Neuronal stem cell (in vitro differentiated cells): Measurements from ENCODE around the gene SNAP25.

ENCODE experiments used
- DNase-seq: peaks from one replicate; pipeline ENCODE4 v3.0.0-alpha.2; 2013; ENCODE audit warnings: low spot score
- H2AFZ ChIP-seq: one replicate; pipeline ENCODE4 v1.6.1; 2013; ENCODE audit warnings: mild to moderate bottlenecking, low read length, inconsistent platforms
- H2AK5ac ChIP-seq: 2 replicates; pipeline ENCODE4 v1.6.1; 2013; ENCODE audit warnings: low read depth, mild to moderate bottlenecking, inconsistent platforms, low read length, moderate library complexity, mixed read lengths
- H2BK120ac ChIP-seq: 2 replicates; pipeline ENCODE4 v1.6.1; 2013; ENCODE audit warnings: low read depth, mild to moderate bottlenecking, inconsistent platforms, low read length, moderate library complexity, mixed read lengths
- H2BK12ac ChIP-seq: one replicate; pipeline ENCODE4 v1.6.1; 2013; ENCODE audit warnings: low read length, inconsistent platforms
- H2BK15ac ChIP-seq: 2 replicates; pipeline ENCODE4 v1.6.1; 2013; ENCODE audit warnings: mild to moderate bottlenecking, low read length, inconsistent platforms, mixed read lengths
- H2BK5ac ChIP-seq: one replicate; pipeline ENCODE4 v1.6.1; 2013; ENCODE audit warnings: inconsistent platforms, mild to moderate bottlenecking, low read length, moderate library complexity
- H3K14ac ChIP-seq: one replicate; pipeline ENCODE4 v1.6.1; 2013; ENCODE audit warnings: low read length, inconsistent platforms
- H3K18ac ChIP-seq: 2 replicates; pipeline ENCODE4 v1.6.1; 2013; ENCODE audit warnings: low read length, inconsistent platforms
- H3K23ac ChIP-seq: 2 replicates; pipeline ENCODE4 v1.6.1; 2013; ENCODE audit warnings: low read depth, mild to moderate bottlenecking, mixed read lengths, low read length, inconsistent platforms; ENCODE audit not compliant: poor library complexity
- H3K27ac ChIP-seq: replicated peaks from 3 replicates; pipeline ENCODE4 v1.5.1; 2013; ENCODE audit warnings: low read length, inconsistent platforms
- H3K27me3 ChIP-seq, 3 experiments: 2 replicates each; pipeline ENCODE4 v1.6.1; 2013; ENCODE audit warnings: low read length in 3 of 3, mild to moderate bottlenecking in 2 of 3, inconsistent platforms in 1 of 3, low read depth in 1 of 3, mixed read lengths in 1 of 3, moderate library complexity in 1 of 3; ENCODE audit not compliant: control insufficient read depth in 3 of 3, insufficient read depth in 3 of 3
- H3K36me3 ChIP-seq, 2 donors: replicated peaks in 1 of 2; 2 replicates each; pipeline ENCODE4 v1.6.1; 2013; ENCODE audit warnings: low read length in 2 of 2; ENCODE audit not compliant: control insufficient read depth in 2 of 2, insufficient read depth in 2 of 2
- H3K4ac ChIP-seq: 2 replicates; pipeline ENCODE4 v1.6.1; 2013; ENCODE audit warnings: inconsistent platforms, mild to moderate bottlenecking, low read length, moderate library complexity
- H3K4me1 ChIP-seq, 2 donors: 1 replicate in 1 of 2; 2 replicates in 1 of 2; pipeline ENCODE4 v1.6.1; 2013; ENCODE audit warnings: low read length in 2 of 2, low read depth in 1 of 2; ENCODE audit not compliant: control insufficient read depth in 2 of 2, insufficient read depth in 1 of 2
- H3K4me2 ChIP-seq: one replicate; pipeline ENCODE4 v1.6.1; 2013; ENCODE audit warnings: mild to moderate bottlenecking, low read length, inconsistent platforms; ENCODE audit not compliant: insufficient read depth, poor library complexity, severe bottlenecking
- H3K4me3 ChIP-seq, 2 donors: 2 replicates each; pipeline ENCODE4 v1.5.1; 2013; ENCODE audit warnings: low read length in 2 of 2, mild to moderate bottlenecking in 2 of 2, inconsistent platforms in 1 of 2, moderate library complexity in 1 of 2
- H3K79me1 ChIP-seq: one replicate; pipeline ENCODE4 v1.6.1; 2013; ENCODE audit warnings: low read depth, mild to moderate bottlenecking, inconsistent platforms, low read length, moderate library complexity
- H3K9ac ChIP-seq: one replicate; pipeline ENCODE4 v1.6.1; 2013; ENCODE audit warnings: mild to moderate bottlenecking, low read depth, low read length, inconsistent platforms; ENCODE audit not compliant: poor library complexity
- H3K9me3 ChIP-seq, 2 donors: replicated peaks in 1 of 2; 2 replicates each; pipeline versions ENCODE3 to v1.6.1; 2013; ENCODE audit warnings: low read length in 2 of 2, mild to moderate bottlenecking in 2 of 2, inconsistent platforms in 1 of 2, low read depth in 1 of 2, mixed read lengths in 1 of 2, moderate library complexity in 1 of 2; ENCODE audit not compliant: control insufficient read depth in 2 of 2, insufficient read depth in 1 of 2
- H4K8ac ChIP-seq: one replicate; pipeline ENCODE4 v1.6.1; 2013; ENCODE audit warnings: low read depth, mild to moderate bottlenecking, inconsistent platforms, low read length, moderate library complexity
- H4K91ac ChIP-seq: one replicate; pipeline ENCODE4 v1.6.1; 2013; ENCODE audit warnings: low read length, low read depth, mild to moderate bottlenecking, inconsistent platforms; ENCODE audit not compliant: poor library complexity
- WGBS, 2 donors: extraction: QIAGEN DNeasy Blood & Tissue Kit; methylation state at CpG; one replicate each; pipeline ENCODE4 v1.1.7; 2013; ENCODE audit warnings: missing lambda C conversion rate in 2 of 2, mixed read lengths in 1 of 2; ENCODE audit not compliant: insufficient read length in 2 of 2, insufficient replicate concordance in 1 of 2; ENCODE audit errors: extremely low coverage in 2 of 2; 5-methylcytosine and 5-hydroxymethylcytosine counted together

SNAP25 gene

GRCh38 chr20:10319855-10320254 lies 101.2 kb downstream of the SNAP25 start:
- H3K4me2 ChIP-seq: no peak overlapping the region
- H3K9me3 ChIP-seq: peaks cover 3 to 6% of the 10 kb centered on the region in 2 donors
- no peak overlapping the region for H3K14ac ChIP-seq
- H3K36me3 ChIP-seq: no peaks in the 10 kb centered on the region
- no peak overlapping the region for H3K4ac ChIP-seq
- no peak overlapping the region for H3K23ac ChIP-seq
- no peak overlapping the region for H2AFZ ChIP-seq
- H3K4me1 ChIP-seq: peaks cover 0 to 6% of the 10 kb centered on the region in 2 donors
- H2BK120ac ChIP-seq: no peak overlapping the region
- no peak overlapping the region for H3K18ac ChIP-seq
- no peak overlapping the region for H2BK15ac ChIP-seq
- no peak overlapping the region for H4K91ac ChIP-seq
- H3K79me1 ChIP-seq: no peaks in the 10 kb centered on the region
- H2BK5ac ChIP-seq: no peak overlapping the region
- no peak for DNase-seq
- H2BK12ac ChIP-seq: no peak overlapping the region
- H3K27me3 ChIP-seq: peaks cover 0 to 3% (median 0%) of the 10 kb centered on the region in 3 experiments
- no peak overlapping the region for H3K4me3 ChIP-seq
- H4K8ac ChIP-seq: no peak overlapping the region
- H3K27ac ChIP-seq: no peak overlapping the region
- WGBS, 2 donors: no CpG with 5 or more reads among the region's 4 CpGs
- H3K9ac ChIP-seq: no peak overlapping the region
- H2AK5ac ChIP-seq: no peak overlapping the region

GRCh38 chr20:10321138-10321717 lies 102.6 kb downstream of the SNAP25 start:
- no peak overlapping the region for H3K23ac ChIP-seq
- no peak overlapping the region for H2BK15ac ChIP-seq
- no peak overlapping the region for H2BK5ac ChIP-seq
- H3K14ac ChIP-seq: no peak overlapping the region
- H2AK5ac ChIP-seq: no peak overlapping the region
- H3K4me1 ChIP-seq: peaks cover 0 to 1% of the 10 kb centered on the region in 2 donors
- H2AFZ ChIP-seq: no peak overlapping the region
- H2BK12ac ChIP-seq: no peak overlapping the region
- H4K91ac ChIP-seq: no peak overlapping the region
- no peak for DNase-seq
- peaks cover 0 to 3% (median 0%) of the 10 kb centered on the region in 3 experiments for H3K27me3 ChIP-seq
- peaks cover 3 to 6% of the 10 kb centered on the region in 2 donors for H3K9me3 ChIP-seq
- no peak overlapping the region for H4K8ac ChIP-seq
- H3K9ac ChIP-seq: no peak overlapping the region
- no peak overlapping the region for H3K18ac ChIP-seq
- no peaks in the 10 kb centered on the region for H3K79me1 ChIP-seq
- H3K4ac ChIP-seq: no peak overlapping the region
- H3K27ac ChIP-seq: no peak overlapping the region
- H3K4me3 ChIP-seq: no peak overlapping the region
- H3K36me3 ChIP-seq: no peaks in the 10 kb centered on the region
- H3K4me2 ChIP-seq: no peak overlapping the region
- no peak overlapping the region for H2BK120ac ChIP-seq

GRCh38 chr20:10322073-10323012 lies 103.7 kb downstream of the SNAP25 start:
- H2BK5ac ChIP-seq: no peak overlapping the region
- no peak overlapping the region for H4K91ac ChIP-seq
- H3K18ac ChIP-seq: peak overlapping the region; percentile 15
- peaks cover 0 to 1% of the 10 kb centered on the region in 2 donors for H3K4me1 ChIP-seq
- H3K4me2 ChIP-seq: no peak overlapping the region
- no peaks in the 10 kb centered on the region for H3K79me1 ChIP-seq
- no peak overlapping the region for H3K9ac ChIP-seq
- no peaks in the 10 kb centered on the region for H3K36me3 ChIP-seq
- H4K8ac ChIP-seq: no peak overlapping the region
- H3K4me3 ChIP-seq: no peak overlapping the region
- H3K14ac ChIP-seq: no peak overlapping the region
- H3K4ac ChIP-seq: no peak overlapping the region
- no peak overlapping the region for H2AFZ ChIP-seq
- peaks cover 0 to 3% (median 0%) of the 10 kb centered on the region in 3 experiments for H3K27me3 ChIP-seq
- H3K27ac ChIP-seq: no peak overlapping the region
- no peak overlapping the region for H2AK5ac ChIP-seq
- H3K9me3 ChIP-seq: peaks cover 0 to 3% of the 10 kb centered on the region in 2 donors
- H3K23ac ChIP-seq: no peak overlapping the region
- H2BK15ac ChIP-seq: no peak overlapping the region
- no peak for DNase-seq
- no CpG with 5 or more reads among the region's 6 CpGs for WGBS, 2 donors
- H2BK12ac ChIP-seq: no peak overlapping the region
- H2BK120ac ChIP-seq: no peak overlapping the region

GRCh38 chr20:10323729-10324128 lies 105.1 kb downstream of the SNAP25 start:
- H2BK15ac ChIP-seq: no peak overlapping the region
- no peak overlapping the region for H2AFZ ChIP-seq
- no peaks in the 10 kb centered on the region for H3K79me1 ChIP-seq
- H3K9ac ChIP-seq: no peak overlapping the region
- no peaks in the 10 kb centered on the region for H3K9me3 ChIP-seq
- peaks cover 0 to 3% (median 0%) of the 10 kb centered on the region in 3 experiments for H3K27me3 ChIP-seq
- no peak overlapping the region for H3K4me2 ChIP-seq
- H3K4me1 ChIP-seq: peaks cover 0 to 1% of the 10 kb centered on the region in 2 donors
- no peaks in the 10 kb centered on the region for H3K36me3 ChIP-seq
- no peak for DNase-seq
- no peak overlapping the region for H2BK5ac ChIP-seq
- no peak overlapping the region for H3K4ac ChIP-seq
- no peak overlapping the region for H2AK5ac ChIP-seq
- no CpG with 5 or more reads among the region's 4 CpGs for WGBS, 2 donors
- no peak overlapping the region for H2BK12ac ChIP-seq
- no peak overlapping the region for H3K4me3 ChIP-seq
- H3K27ac ChIP-seq: no peak overlapping the region
- no peak overlapping the region for H4K91ac ChIP-seq
- no peak overlapping the region for H3K18ac ChIP-seq
- H3K23ac ChIP-seq: no peak overlapping the region
- no peak overlapping the region for H3K14ac ChIP-seq
- no peak overlapping the region for H4K8ac ChIP-seq
- H2BK120ac ChIP-seq: no peak overlapping the region
